ENCODE measurements around the gene MLYCD. TPM values are rescaled to one million over a fixed set of nuclear protein-coding genes. Genes with fewer than 3 reads are reported as not detected.

MLYCD gene
- total RNA-seq, 4 donors from 2014 or later: 10.8 to 20.2 (median 13.7) TPM

- TF ChIP-seq EP300 (IDR thresholded peaks at IDR 0.05; ENCODE audit: low read depth): no peak
- TF ChIP-seq, protein P1, sequence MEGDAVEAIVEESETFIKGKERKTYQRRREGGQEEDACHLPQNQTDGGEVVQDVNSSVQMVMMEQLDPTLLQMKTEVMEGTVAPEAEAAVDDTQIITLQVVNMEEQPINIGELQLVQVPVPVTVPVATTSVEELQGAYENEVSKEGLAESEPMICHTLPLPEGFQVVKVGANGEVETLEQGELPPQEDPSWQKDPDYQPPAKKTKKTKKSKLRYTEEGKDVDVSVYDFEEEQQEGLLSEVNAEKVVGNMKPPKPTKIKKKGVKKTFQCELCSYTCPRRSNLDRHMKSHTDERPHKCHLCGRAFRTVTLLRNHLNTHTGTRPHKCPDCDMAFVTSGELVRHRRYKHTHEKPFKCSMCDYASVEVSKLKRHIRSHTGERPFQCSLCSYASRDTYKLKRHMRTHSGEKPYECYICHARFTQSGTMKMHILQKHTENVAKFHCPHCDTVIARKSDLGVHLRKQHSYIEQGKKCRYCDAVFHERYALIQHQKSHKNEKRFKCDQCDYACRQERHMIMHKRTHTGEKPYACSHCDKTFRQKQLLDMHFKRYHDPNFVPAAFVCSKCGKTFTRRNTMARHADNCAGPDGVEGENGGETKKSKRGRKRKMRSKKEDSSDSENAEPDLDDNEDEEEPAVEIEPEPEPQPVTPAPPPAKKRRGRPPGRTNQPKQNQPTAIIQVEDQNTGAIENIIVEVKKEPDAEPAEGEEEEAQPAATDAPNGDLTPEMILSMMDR (IDR thresholded peaks at IDR 0.05): peak in 4 of 5 experiments; percentile 22 to 41 (median 27)
- TF ChIP-seq POLR2A (IDR thresholded peaks at IDR 0.05): no peak
- no peak for TF ChIP-seq POLR2AphosphoS5 (IDR thresholded peaks at IDR 0.05)
- Histone ChIP-seq H3K4me3 (no peak overlapping the region), H3K4me1 (no peaks in the 10 kb centered on the region), H3K9me3 (no peaks in the 10 kb centered on the region), H3K27ac (no peak overlapping the region), H3K36me3 (no peaks in the 10 kb centered on the region), H3K27me3 (peaks cover 7% of the 10 kb centered on the region)
- in situ Hi-C loops (cut with MboI; ENCODE audit: low pct_ligation_motif_present in 1 of 4, low pct_unique_long_range_greater_than_20kb in 1 of 4, low sequenced_read_pairs in 3 of 4) (no loop called here), intact Hi-C loops (cut with DNase I; ENCODE audit: low total_unique reads) (no loop called here)
- WGBS, 2 donors (ENCODE audit: low coverage in 1 of 2): 36 to 45% methylated on average over 6 of the region's 6 CpGs
- no peak for DNase-seq
Observed at GRCh38 chr16:83878838-83879237, 20.1 kb upstream of the MLYCD start.

DNA sequence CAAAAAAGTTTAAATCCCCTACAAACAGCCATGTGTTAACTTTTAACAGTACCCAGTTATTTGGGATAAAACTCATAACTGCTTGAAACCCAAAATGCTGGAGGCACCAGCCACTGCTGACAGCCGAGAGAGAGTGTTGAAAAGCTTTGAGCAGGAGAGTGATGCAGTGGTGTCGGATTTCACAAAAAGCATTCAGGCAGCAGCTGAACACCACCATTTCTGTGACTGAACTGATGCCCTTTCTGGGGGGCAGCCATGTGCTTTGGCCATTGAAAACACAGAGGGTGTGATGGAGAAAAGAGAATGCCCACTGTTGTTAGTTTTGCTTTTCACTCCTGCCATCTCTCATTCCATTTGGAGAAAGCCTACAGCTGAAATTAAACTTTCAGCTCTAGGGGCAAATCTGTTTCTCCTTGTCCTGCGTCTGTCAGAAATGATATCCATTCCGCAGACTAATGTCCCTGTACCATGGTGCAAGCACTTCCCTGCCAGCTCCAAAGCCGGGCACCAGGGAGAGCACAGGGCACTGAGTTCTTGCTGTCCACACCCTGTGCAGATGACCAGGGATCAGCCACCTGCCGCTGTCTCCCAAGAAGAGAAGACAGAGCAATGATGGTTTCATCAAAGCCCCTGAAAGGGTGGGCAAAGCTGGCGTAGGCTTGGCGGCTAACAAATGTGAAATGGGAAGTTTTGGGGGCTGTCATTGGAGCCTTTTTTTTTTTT is 16.6 kb upstream of the MLYCD start:
- no peaks in the 10 kb centered on the region for H3K27me3 ChIP-seq
- H3K4me1 ChIP-seq: no peaks in the 10 kb centered on the region
- H3K36me3 ChIP-seq: no peaks in the 10 kb centered on the region
- H3K4me3 ChIP-seq: no peak overlapping the region
- no peaks in the 10 kb centered on the region for H3K9me3 ChIP-seq
- no peak for DNase-seq
- intact Hi-C loops (cut with DNase I; ENCODE audit: low total_unique reads) (no loop called here), in situ Hi-C loops (cut with MboI; ENCODE audit: low pct_ligation_motif_present in 1 of 4, low pct_unique_long_range_greater_than_20kb in 1 of 4, low sequenced_read_pairs in 3 of 4) (no loop called here)
- TF ChIP-seq EP300 (IDR thresholded peaks at IDR 0.05; ENCODE audit: low read depth) (no peak), POLR2A (IDR thresholded peaks at IDR 0.05) (no peak), POLR2AphosphoS5 (IDR thresholded peaks at IDR 0.05) (no peak)
- TF ChIP-seq, protein P1 (IDR thresholded peaks at IDR 0.05): no peak
- H3K27ac ChIP-seq: no peak overlapping the region
- 60 to 81% methylated on average over 1 to 8 of the region's 8 CpGs for WGBS, 2 donors (ENCODE audit: low coverage in 1 of 2)

- no peak for TF ChIP-seq POLR2A (IDR thresholded peaks at IDR 0.05)
- TF ChIP-seq, protein P1 (IDR thresholded peaks at IDR 0.05): no peak
- TF ChIP-seq POLR2AphosphoS5 (IDR thresholded peaks at IDR 0.05): no peak
- TF ChIP-seq EP300 (IDR thresholded peaks at IDR 0.05; ENCODE audit: low read depth): no peak
- H3K36me3 ChIP-seq: no peaks in the 10 kb centered on the region
- no peaks in the 10 kb centered on the region for H3K27me3 ChIP-seq
- no peak overlapping the region for H3K27ac ChIP-seq
- no peaks in the 10 kb centered on the region for H3K4me1 ChIP-seq
- WGBS, 2 donors (ENCODE audit: low coverage in 1 of 2): 92 to 100% methylated on average over 6 to 13 of the region's 13 CpGs
- H3K4me3 ChIP-seq: no peak overlapping the region
- H3K9me3 ChIP-seq: no peaks in the 10 kb centered on the region
- no peak for DNase-seq
- in situ Hi-C loops (cut with MboI; ENCODE audit: low pct_ligation_motif_present in 1 of 4, low pct_unique_long_range_greater_than_20kb in 1 of 4, low sequenced_read_pairs in 3 of 4) (no loop called here), intact Hi-C loops (cut with DNase I; ENCODE audit: low total_unique reads) (no loop called here)
Observed at GRCh38 chr16:83886199-83886971, 12.5 kb upstream of the MLYCD start.

- H3K36me3 ChIP-seq: no peaks in the 10 kb centered on the region
Observed at GRCh38 chr16:83887080-83887479, 11.8 kb upstream of the MLYCD start.

More at GRCh38 chr16:83887080-83887479, 11.8 kb upstream of the MLYCD start:
- WGBS, 2 donors (ENCODE audit: low coverage in 1 of 2): 36 to 46% methylated on average over 8 of the region's 8 CpGs
- Histone ChIP-seq H3K27ac (no peak overlapping the region), H3K27me3 (no peaks in the 10 kb centered on the region), H3K9me3 (peaks cover 0 to 3% of the 10 kb centered on the region in 2 donors), H3K4me3 (no peak overlapping the region), H3K4me1 (no peaks in the 10 kb centered on the region)
- intact Hi-C loops (cut with DNase I; ENCODE audit: low total_unique reads): no loop called here
- DNase-seq: peak; percentile 26
- in situ Hi-C loops (cut with MboI; ENCODE audit: low pct_ligation_motif_present in 1 of 4, low pct_unique_long_range_greater_than_20kb in 1 of 4, low sequenced_read_pairs in 3 of 4): no loop called here
- TF ChIP-seq, protein P1 (IDR thresholded peaks at IDR 0.05): peak in 1 of 5 experiments; percentile 26
- no peak for TF ChIP-seq EP300 (IDR thresholded peaks at IDR 0.05; ENCODE audit: low read depth)
